ENCODE data around the gene SERAC1.
"Not testable (repeated sequence)": the region's sequence is repeated elsewhere in the genome, so short reads cannot be mapped to it uniquely, and the experiment has no call there.

SERAC1 gene

DNA sequence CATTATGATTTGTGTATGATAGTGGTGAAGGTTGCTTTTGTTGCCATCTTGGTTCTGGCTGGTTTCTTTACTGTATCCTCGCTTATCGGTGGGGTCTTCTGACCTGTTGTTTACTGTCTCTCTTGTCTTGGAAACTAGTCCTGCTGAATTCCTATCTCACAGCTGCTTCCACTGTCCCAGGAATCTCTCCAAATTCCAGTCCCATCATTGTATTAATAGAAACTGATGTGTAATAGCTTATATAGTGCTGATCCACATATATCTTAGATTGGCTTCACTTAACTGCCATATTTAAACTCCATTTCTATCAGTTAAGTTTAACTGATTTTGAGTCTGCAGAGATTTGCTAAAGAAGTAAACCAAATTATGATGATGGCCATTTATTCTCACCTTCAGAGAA is 6.0 kb upstream of the SERAC1 start:
- DNase-seq = no peak

DNA sequence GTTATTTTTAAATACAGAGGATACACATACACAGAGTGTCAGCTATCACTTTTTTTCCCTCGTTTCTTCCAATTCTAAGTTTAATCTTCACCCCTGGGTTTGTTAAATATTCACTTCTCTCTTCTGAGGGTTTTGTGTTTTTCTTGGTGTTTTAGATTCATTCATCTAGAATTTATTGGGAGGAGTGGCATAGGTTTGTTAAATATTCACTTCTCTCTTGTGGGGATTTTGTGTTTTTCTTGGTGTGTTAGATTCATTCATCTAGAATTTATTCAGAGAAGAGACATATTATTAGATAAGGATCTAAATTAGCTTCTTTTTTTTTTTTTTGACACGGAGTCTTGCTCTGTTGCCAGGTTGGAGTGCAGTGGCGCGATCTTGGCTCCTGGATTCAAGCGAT is 3.9 kb upstream of the SERAC1 start:
- DNase-seq = no peak

DNA sequence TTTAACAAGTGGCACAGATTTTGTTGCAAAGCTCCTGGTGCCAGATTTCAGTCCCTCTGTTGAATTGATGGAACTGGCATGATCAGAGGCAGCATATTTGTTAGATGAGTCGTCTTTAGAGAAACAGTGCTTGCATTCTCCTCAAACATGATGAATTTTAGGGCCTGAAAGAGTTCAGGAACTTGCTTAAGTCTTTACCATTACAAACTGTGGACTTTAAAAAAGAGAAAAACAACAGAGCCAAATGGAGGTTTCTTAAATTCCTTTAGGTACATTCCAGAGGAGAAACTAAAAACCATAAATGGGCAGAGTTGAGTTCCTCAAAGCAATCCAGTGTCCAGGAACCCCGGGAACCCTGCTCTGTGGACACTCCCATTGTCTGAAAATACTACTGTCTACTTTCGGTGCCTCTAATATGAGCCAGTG is 2.6 kb upstream of the SERAC1 start:
- no peak for DNase-seq

DNA sequence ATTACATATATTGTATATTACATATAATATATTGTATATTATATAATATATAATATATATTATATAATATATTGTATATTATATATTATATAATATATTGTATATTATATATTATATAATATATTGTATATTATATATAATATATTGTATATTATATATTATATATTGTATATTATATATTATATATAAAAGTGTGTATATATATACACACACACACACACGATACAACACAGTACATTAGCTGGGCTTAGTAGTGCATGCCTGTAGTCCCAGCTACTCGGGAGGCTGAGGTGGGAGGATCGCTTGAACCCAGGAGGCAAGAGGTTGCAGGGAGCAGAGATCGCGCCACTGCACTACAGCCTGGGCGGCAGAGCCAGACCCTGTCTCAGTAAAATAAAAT is 1.6 kb upstream of the SERAC1 start:
- DNase-seq = not testable (repeated sequence)

DNA sequence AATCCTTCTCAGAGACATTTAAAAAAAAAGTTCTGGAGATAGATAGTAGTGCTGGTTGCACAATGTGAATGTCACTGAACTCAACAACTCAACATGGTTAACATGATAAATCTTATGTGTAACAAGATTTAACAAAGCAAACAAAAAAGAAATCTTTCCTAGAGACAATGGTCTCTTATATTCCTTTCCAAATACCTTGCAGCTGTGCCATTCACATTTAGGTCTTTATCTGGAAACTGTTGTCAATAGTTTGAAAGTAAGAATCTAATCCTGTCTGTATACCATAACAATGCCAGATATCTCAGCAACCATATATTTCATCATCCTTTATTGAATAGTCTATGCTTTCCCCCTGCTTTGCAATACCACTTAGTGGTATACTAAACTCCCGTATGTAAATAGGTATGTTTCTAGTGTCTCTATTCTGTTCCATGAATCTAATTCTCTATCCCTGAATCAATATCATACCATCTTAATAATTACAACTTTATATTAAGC is 2.1 kb downstream of the SERAC1 start:
- DNase-seq = no peak

DNA sequence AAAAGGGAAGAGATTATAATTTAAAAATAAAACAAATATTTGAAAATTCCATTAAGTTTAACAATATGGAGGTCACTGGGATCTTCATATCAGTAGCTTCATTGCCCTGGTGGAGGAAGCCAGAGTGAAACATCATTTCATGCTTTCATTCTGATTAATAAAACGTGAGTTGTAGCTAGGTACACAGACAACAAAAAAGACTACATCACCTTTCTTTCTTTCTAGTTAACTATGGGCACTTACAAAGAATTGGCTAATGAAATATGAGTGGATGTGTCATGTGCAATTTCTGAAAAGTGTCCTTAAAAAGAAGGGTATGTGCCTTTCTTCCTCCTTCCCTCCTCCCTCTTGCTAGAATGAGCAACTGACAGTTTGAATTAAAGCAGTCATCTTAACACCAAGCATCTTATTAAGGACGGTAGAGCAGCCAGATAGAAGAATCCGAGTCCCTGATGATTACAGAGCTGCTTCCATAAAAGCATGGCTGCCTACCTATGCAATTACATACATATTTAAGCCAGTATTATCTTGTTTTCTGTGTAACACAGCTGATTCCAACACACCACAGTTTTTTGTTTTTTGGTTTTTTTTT is 3.4 kb downstream of the SERAC1 start:
- no peak for DNase-seq

DNA sequence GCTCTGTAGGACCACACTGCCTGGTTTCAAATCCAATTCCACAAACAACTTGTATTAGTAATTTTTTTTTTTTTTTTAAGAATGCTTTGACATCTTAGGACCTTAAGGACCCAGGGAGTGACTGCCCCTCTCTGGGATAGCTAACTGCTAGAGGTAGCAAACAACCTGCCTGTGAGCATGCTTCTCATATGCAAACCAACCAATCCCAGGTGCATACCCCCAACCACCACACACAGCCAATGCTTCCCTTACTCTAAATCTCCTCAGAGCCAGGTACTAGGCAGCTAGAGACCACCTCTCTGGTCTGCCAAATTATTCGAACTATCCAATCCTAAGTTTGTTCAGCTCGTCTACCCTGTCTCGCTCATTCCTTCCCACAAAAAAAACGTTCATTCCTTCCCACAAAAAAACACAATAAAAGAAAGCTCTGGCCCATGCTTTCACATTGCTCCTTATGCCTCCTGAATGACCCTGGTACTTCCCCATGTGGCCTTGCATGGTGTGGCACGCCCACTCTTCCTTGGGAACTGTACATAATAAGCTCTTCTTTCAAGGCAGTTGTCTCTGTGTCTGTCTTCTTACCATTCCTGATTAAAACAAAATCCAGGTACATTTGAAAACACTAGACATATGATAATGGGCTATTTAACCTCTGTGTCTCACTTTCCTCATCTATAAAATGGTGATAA is 6.4 kb downstream of the SERAC1 start:
- no peak for DNase-seq

DNA sequence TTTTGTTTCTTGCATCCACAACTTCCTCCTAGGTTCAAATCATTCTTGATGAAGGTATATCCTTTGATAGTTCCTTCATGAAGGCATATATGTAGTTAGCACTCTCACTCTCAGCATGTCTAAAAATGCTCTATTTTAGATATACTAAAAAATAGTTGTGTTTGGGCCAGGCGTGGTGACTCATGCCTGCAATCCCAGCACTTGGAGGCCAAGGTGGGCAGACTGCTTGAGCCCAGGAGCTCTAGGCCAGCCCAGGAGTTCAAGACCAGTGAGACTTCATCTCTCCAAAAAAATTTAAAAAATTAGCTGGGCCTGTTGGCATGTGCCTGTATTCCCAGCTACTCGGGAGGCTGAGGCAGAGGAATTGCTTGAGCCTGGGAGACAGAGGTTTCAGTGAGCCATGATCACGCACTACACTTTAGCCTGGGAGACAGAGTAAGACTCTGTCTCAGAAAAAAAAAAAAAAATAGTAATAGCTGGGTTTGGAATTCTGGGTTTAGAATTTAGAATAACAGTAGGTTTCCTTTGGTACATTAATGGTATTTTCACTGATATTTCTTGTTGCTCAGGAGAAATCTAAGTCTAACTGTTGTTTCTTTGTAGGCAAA is 7.0 kb downstream of the SERAC1 start:
- DNase-seq = no peak

DNA sequence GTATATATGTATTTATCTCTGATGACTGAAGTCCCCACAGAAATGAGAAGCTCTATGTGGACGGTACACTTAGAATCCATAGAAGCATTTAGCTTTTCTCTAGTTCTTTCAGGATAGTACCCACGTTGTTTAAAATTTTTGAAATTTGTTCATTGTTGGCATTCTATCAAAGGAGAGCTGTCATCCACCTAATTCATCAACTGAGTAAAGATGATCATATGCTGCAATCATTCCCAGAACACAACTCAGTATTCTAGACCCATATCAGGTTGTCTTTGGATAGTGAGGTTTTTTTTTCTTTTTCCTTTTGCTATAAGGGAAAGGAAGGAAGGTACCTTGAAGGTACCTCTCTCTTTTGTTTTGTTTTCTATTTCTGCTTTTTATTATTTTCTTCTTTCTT is 9.3 kb downstream of the SERAC1 start:
- DNase-seq = no peak

DNA sequence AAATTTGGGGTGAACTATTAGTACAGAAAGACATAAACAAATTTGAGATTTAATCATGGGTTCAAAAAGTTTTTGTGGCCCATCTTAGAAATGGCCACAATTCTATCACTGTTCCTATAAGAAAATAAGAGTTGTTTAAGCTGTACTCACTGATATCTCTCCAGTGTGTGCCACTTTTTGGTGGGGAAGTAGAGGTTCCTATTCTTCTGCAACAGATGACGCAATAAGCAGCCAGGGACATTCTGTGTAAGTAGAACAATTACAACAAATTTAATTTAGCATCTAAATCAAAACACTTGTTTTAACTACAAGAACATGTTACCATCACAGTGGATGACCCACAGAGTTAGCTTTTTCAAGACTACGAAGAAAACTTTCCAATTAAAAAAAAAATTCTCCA is 9.9 kb downstream of the SERAC1 start:
- DNase-seq = no peak

DNA sequence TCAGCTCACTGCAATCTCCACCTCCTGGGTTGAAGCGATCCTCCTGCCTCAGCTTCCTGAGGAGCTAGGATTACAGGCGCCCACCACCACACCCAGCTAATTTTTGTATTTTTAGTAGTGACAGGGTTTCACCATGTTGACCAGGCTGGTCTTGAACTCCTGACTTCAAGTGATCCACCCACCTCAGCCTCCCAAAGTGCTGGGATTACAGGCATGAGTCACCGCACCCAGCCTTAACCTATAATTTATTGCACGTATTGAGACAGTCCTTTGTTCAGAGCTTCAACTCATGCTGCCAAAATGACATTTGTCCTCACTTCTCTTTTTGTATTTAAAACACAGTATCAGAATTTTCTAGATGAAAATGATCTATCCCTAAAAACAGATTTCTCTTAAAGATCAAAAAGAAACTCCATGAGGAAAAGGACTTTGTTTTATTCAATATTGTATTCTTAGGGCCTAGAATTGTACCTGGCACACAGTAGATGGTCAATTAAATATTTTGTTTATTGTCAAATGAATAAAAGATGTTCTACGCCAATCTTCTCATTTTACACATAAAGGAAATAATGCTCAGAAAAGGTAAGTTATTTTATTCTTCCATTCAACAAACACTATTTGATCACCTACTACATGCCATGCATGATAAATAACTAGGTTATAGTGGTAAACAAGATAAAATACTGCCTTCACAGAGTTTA is 10.8 kb downstream of the SERAC1 start:
- no peak for DNase-seq

DNA sequence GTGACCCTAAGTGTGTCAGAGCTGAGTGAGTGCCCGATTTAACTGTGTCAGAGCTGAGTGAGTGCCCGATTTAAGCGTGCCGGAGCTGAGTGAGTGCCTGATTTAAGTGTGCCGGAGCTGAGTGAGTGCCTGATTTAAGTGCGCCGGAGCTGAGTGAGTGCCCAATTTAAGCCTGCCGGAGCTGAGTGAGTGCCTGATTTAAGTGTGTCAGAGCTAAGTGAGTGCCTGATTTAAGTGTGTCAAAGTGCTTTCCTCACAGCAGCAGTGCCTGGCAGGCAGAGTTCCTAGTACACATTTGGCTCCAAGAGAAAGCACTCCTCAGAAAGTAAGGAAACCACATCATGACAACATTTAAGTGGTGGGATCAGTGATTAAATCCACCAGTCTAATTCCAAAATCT is 13.2 kb downstream of the SERAC1 start:
- DNase-seq = no peak

DNA sequence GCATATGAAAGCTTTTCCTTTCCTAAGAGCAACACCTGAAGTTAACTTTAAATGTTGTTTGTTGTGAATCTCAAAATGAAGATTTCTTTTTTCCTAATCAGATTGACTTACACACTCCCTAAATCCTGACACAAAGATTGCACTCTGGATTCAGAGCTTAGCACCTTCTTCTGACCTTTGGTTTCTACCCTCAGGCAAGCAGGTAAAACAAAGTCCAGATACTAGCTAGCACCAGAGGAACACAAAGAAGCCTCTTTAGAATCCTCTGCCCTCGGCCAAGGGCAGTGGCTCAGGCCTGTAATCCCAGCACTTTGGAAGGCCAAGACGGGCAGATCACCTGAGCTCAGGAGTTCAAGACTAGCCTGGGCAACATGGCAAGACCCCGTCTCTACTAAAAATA is 14.5 kb downstream of the SERAC1 start:
- no peak for DNase-seq

DNA sequence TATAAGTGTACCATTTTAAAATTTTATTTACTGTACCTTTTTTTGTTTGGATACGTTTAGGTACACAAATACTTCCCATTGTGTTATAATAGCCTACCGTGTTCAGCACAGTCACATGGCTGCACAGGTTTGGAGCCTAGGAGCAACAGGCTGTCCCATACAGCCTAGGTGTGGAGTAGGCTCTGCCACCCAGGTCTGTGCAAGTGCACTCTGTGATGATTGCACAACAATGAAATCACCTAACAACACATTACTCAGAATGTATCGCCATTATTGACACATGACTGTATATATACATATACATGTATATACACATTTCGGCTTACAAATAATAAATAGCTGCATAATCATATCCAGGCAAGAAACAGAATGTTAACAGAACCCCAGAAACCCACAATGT is 15.4 kb downstream of the SERAC1 start:
- DNase-seq = no peak

DNA sequence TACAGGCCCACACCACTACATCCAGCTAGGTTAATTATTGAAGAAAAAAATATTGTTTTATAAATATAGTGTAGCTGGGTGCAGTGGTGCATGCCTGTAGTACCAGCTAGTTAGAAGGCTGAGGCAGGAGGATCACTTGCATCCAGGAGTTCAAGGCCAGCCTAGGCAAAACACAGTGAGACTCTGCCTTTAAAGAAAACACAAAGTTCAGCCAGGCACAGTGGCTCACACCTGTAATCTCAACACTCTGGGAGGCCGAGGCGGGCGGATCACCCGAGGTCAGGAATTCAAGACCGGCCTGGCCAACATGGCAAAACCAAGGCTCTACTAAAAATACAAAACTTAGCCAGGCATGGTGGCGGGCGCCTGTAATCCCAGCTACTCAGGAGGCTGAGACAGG is 16.0 kb downstream of the SERAC1 start:
- not testable (repeated sequence) for DNase-seq

DNA sequence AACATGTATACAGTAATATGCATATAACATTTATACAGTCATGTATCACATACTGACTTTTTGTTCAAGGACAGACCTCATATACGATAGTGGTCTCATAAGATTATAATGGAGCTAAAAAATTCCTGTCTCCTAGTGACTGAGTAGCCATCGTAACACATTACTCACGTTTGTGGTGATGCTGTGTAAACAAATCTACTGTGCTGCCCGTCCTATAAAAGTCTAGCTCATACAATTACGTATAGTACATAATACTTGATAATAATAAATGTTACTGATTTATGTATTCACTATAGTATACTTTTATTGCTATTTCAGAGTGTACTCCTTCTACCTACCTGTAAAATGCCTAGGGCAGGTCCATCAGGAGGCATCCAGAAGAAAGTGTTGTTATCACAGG is 17.4 kb downstream of the SERAC1 start:
- DNase-seq = no peak

DNA sequence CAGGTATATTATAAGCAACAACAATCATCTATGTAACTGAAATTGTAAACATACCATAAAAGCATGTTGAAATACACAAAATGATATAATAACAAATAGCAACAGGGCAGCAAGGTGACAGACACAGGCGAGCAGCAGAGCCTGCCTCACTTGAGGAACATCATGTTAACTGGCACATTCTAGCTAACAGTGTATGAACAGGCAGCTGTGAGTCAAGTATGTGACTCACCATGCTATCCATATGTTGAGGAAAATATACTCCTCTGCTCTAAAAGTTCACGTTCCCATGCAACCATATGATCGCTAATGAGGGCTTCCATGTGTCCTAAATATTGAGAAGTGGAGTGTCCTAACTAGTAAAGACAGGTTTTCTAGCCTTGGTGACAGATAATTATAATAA is 18.4 kb downstream of the SERAC1 start:
- no peak for DNase-seq

DNA sequence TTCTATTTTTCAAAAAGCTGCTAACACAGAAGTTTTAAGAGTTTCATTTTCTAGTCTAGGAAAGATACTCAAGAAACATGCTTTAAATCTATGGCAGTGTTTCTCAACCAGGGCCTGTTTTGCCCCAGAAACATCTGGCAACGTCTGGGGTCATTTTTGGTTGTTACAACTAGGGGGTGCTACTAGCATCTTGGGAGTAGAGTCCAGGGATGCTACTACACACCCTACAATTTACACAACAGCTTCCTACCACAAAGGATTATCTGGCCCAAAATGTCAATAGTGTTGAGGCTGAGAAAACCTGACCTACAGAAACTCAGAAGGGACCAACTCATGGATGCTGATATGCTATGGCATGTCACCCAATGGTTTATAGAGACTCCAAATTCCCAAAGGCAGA is 24.4 kb downstream of the SERAC1 start:
- no peak for DNase-seq

DNA sequence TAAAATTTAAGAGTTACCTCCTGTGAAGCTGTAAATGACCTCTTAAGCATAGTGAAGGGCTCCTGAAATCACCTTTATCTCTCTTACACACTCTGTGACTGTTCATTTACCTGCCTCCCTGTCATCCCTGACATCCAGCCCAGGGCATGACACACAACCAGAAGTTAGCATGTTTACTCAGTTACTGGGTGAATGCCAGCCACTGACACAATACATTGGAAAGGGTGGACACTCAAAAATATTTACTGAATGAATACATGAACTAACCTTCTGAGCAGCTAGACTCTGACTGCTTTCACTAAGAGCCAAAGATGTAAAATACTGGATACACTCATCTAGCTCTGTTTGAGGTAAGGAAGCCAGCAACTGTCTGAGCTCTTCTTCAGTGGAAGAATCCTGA is 25.3 kb downstream of the SERAC1 start:
- DNase-seq = no peak

DNA sequence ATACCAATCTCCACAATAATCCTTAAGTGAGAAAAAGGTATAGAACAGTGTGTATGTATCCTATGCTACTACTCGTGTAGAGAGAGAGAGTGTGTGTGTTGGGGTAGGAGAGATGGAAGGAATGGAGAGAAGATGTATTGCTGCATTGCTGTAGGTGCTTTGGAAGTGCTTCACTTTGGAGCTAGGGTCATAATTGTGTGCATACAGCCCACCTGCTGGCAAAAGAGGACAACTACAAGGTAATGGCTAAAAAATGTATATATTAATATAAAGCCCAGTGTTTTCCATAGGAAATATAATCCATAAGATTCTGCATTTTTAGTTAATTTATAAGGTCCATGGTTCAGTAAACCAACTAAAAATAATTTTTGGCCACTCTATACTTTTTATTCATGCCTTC is 36.1 kb downstream of the SERAC1 start:
- DNase-seq = peak; percentile 25

DNA sequence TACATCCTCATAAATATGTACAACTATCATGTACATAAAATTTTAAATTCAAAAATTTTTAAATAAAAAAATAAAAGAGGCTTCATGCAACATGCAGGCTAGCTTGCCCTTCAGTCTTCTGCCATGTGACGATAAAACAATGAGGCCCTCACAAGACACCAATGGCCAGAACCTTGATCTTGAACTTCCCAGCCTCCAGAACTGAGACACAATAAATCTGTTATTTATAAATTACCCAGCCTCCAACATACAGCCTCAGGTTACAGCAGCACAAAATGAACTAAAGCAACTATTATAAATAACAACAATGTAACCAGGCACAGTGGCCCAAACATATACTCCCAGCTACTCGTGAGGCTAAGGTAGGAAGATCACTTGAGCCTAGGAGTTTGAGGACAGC is 42.8 kb downstream of the SERAC1 start:
- DNase-seq = no peak

DNA sequence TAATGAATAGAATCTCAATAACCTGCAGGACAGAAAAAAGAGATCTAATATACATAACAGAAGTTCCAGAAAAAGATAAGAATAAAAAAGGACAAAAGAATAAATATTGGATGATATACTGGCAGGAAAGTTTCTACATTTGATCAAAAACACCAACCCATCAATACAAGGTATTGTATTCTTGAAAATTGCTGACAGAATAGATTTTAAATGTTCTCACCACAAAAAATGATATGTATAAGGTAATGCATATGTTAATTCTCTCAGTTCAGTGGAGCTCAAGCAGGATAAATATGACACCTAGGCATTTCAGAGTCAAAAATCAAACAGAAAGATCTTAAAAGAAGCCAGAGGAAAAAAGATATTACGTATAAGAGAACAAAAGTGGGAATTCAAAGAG is 43.8 kb downstream of the SERAC1 start:
- no peak for DNase-seq

DNA sequence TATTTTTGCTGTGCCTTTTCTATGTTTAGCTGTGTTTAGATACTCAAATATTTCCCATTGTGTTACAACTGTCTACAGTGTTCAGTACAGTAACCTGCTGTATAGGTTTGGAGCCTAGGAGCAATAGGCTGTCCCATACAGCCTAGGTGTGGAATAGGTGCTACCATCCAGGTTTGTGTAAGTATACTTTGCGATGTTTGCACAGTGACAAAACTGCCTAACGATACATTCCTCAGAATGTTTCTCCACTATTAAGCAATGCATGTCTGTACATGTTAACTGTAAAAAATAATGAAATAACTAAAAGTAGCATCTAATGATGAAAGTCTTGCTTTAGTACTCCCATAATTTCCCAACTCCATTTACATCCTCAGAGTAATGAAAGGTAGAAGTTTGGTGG is 46.0 kb downstream of the SERAC1 start:
- DNase-seq = no peak

DNA sequence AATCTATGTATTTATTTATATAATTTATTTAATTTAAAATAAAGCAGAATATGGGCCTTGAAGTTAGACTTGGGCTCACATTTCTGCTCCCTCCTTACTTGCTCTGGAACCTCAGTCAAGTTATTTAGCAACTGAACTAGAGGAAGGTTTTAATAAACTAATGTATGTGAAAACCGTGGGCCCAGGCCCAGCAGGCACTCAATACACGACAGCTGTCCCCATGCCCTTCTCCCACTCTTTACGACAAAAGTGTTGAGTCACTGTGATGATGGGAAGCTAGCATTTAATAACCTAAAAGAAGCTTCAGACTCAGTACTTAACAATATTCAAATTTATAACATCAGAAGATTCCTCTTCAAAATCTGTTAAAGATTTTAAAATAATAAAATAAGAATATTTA is 46.7 kb downstream of the SERAC1 start:
- no peak for DNase-seq

Measured in CD4-positive, alpha-beta T cell treated with Interleukin-21 for 1 hour (primary cell).